ENCODE results near the gene GPR75. TPM values are rescaled to one million over a fixed set of nuclear protein-coding genes. Genes with fewer than 3 reads are reported as not detected.

The GPR75 gene
- 1 to 10 TPM; 1.9 to 2.6 TPM for total RNA-seq

DNA sequence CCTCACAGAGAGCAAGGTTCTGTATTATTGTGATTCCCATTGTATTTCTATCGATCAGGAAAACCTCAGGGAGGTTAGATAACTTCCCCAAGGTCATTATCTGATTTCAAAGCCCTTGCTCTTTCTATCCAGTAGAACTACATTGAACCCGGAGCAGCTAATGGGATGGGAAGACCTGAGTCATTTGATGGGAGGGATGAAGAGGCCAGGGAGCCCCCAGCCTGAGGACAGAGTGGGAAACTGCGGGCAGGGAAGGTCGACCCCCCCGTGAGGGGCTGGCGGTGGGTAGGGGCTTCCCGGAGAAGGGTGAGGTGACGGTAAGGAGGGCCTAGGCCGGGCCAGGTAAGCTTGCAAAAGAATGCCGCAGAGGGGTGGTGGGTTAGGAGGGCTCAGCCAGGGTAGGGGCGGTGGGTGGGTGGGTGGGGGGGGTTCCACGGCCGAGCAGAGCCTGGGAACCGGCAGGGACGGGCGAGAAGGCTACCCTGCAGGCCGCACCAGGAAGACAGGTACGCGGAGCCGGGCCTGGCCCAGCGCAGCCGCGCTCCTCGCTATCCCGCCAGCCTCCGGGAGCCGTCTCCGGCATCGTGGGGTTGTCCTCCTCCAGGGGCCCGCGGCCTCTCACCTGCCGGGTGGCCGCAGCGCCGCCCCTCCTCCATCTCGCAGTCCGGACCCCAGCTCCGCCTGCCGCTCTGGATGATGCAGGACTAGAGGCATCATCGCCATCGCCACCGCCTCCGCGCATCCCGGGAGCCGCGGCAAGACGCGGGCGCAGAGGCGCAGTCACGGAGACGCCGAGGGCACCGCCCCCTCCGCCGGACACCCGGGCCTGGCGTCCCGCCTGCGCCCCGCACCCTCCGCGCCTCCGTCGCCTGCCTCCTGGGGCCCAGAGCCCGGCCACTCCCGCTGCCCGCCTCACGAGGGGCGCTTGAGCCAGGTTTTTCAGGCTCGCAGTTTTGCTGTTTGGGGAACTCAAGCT lies at the start of gene GPR75:
TSS of gene GPR75 (minus strand) at position 762 of the 976 bp plus-strand sequence. CDS start 5,211 bp downstream, outside the sequence.
- Mint-ChIP-seq H3K27me3 (no peaks in the 10 kb centered on the region), H3K36me3 (ENCODE audit: low read depth) (peaks cover 7% of the 10 kb centered on the region)

DNA sequence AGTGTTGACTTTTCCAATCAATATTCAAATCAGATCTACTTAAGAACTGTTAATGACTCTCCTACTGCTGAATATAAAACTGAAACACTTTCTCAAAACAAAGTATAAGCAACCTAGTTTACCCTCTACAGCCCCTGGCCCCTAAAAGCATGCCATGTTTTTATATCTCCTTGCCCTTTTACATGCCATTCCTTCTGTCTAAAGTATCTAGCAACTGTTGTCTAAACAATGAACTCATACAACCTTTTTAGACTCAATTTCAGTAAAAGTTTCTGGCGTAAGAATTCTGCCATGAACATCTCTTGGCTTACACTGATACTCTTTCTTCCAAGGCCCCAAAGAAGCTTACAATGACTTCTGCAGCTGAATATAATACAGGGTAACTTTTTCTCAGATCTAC lies 47.8 kb upstream of the GPR75 start:
- ChIA-PET CTCF (no interaction called here), POLR2A (no interaction called here)
- H3K4me3 Mint-ChIP-seq = no peak overlapping the region
- H3K27me3 Mint-ChIP-seq = no peaks in the 10 kb centered on the region
- no peak overlapping the region for H3K27ac Mint-ChIP-seq
- no peaks in the 10 kb centered on the region for H3K9me3 Mint-ChIP-seq
- DNase-seq = no peak
- H3K36me3 Mint-ChIP-seq (ENCODE audit: low read depth) = peaks cover 41% of the 10 kb centered on the region
- no peaks in the 10 kb centered on the region for H3K4me1 Mint-ChIP-seq

More for the DNA sequence above, at the start of gene GPR75:
- H3K27ac Mint-ChIP-seq = no peak within 1 kb of the TSS
- ChIA-PET POLR2A (no interaction called here), CTCF (no interaction called here)
- H3K4me1 Mint-ChIP-seq = peaks cover 2% of the 10 kb centered on the region
- no peak for DNase-seq
- no peaks in the 10 kb centered on the region for H3K9me3 Mint-ChIP-seq
- no peak within 1 kb of the TSS for H3K4me3 Mint-ChIP-seq

DNA sequence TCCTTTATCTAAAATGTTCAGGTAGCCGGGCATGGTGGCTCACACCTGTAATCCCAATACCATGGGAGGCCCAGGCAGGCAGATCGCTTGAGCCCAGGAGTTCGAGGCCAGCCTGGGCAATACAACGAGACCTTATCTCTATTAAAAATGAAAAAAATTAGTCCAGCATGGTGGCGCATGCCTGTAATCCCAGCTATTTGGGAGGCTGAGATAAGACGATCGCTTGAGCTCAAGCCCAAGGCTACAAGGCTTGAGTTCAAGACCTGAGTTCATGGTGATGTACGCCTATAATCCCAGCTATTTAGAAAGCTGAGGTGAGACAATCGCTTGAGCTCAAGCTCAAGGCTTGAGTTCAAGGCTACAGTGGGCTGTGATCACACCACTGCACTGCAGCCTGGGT lies 45.6 kb upstream of the GPR75 start:
- Mint-ChIP-seq H3K36me3 (ENCODE audit: low read depth) (peaks cover 42% of the 10 kb centered on the region), H3K27me3 (no peaks in the 10 kb centered on the region), H3K4me3 (no peak overlapping the region), H3K4me1 (no peaks in the 10 kb centered on the region), H3K27ac (no peak overlapping the region), H3K9me3 (no peaks in the 10 kb centered on the region)
- no peak for DNase-seq
- ChIA-PET POLR2A (no interaction called here), CTCF (no interaction called here)

DNA sequence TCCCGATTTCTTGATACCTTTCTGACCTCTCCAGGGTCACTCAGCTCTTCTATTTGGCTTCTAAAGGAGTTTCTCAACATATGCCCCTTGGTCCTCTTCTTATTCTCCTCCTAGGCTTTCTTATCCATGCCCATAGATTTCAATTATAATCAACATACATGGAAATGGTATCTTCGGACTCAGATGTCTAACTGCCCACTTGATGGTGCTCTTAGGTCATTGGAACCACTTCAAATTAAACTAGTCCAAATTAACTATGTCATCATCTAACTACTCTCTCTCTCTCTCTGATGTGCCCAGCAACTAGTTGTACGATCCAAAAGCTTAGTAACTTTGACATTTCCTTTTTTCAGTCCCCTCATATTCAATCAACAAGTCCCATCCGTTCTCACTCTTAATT lies 43.2 kb upstream of the GPR75 start:
- no peak overlapping the region for H3K27ac Mint-ChIP-seq

DNA sequence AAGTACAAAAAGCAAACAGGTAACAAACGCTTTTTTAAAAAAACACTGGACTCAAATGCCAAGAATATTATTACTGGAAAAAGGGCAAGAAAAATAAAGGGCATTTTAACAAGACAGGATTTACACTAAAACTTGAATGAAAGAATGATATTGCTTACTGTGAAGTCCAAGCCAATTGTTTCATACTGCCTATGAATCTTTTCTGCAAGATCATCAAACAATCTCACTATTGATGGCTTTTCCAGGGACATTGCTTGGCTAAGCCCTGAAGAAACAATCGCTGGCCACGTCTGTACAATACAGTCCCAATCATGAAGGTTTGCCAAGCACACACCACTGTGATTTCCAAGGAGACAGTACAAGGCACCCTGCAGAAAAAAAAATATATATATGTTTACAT lies 41.4 kb upstream of the GPR75 start:
- CTCF ChIA-PET = interaction anchor here (0.5 kb wide), 1 partner anchor 1709 kb away, joined by 3 read pairs; no protein-coding TSS in a partner anchor
- POLR2A ChIA-PET = no interaction called here
- no peaks in the 10 kb centered on the region for H3K4me1 Mint-ChIP-seq
- H3K36me3 Mint-ChIP-seq (ENCODE audit: low read depth) = peaks cover 45% of the 10 kb centered on the region
- H3K27ac Mint-ChIP-seq = no peak overlapping the region
- H3K4me3 Mint-ChIP-seq = no peak overlapping the region
- no peaks in the 10 kb centered on the region for H3K9me3 Mint-ChIP-seq
- H3K27me3 Mint-ChIP-seq = no peaks in the 10 kb centered on the region
- DNase-seq = no peak

More for the DNA sequence above, 43.2 kb upstream of the GPR75 start:
- no peak for DNase-seq
- Mint-ChIP-seq H3K4me3 (no peak overlapping the region), H3K27me3 (no peaks in the 10 kb centered on the region), H3K9me3 (no peaks in the 10 kb centered on the region), H3K36me3 (ENCODE audit: low read depth) (peaks cover 47% of the 10 kb centered on the region), H3K4me1 (no peaks in the 10 kb centered on the region)
- CTCF ChIA-PET = no interaction called here
- POLR2A ChIA-PET = no interaction called here

DNA sequence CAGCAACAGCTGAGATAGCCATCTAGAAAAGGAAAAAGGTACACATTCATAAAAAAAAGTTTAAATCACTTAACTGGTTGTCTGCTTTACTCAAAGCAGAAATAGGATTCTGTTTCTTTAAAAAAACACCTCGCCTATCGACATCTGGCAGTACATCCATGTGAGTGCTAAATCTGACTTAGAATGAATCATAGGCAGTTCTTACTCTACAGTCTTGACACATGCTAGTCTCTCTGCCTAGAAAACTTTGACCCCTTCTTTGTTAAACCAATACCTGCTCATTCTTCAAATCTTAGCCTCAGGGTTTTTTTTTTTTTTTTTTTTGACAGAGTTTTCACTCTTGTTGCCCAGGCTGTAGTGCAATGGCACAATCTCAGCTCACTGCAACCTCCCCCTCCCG lies 37.1 kb upstream of the GPR75 start:
- Mint-ChIP-seq H3K9me3 (no peaks in the 10 kb centered on the region), H3K4me3 (no peak overlapping the region), H3K27ac (no peak overlapping the region), H3K4me1 (no peaks in the 10 kb centered on the region), H3K36me3 (ENCODE audit: low read depth) (peaks cover 51% of the 10 kb centered on the region), H3K27me3 (no peaks in the 10 kb centered on the region)
- DNase-seq = no peak
- ChIA-PET POLR2A (no interaction called here), CTCF (interaction anchor here (0.7 kb wide), 1 partner anchor 559 kb away, joined by 4 read pairs; no protein-coding TSS in a partner anchor)

DNA sequence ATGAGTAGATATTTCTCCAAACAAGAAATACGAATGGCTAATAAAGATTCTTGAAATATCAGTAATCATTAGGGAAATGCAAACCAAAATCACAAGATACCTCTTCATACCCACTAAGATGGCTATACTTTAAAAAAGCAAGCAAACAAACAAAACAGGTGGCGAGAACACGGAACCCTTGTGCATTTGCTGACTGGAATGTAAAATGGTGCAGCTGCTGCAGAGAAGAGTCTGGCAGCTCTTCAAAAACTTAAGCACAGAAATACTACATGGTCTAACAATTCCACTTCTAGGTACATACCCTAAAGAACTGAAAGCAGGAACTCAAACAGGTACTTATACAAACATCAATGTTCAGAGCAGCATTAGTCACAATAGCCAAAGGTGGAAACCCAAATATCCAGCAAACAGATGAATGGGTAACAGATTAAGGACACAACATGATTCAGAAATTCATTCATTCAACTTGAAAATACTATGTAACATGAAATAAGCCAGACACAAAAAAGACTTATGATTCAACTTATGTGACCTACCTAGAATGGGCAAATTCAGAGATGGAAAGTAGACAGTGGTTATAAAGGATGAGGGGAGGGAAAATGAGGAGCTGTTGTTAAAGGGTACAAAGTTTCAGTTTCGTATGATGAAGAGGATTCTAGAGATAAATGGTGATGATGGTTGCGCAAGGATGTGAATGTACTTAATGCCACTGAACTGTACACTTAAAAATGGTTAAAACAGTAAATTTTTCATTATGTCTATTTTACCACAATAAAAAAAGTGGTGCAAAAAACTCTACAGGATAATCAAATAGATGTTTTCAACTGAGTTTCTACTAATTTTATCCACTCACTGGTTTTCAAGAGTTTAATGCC lies 26.9 kb upstream of the GPR75 start:
- no peak for DNase-seq
- CTCF ChIA-PET = interaction anchor here (0.6 kb wide), 1 partner anchor 976 kb away, joined by 4 read pairs; no protein-coding TSS in a partner anchor
- peaks cover 72% of the 10 kb centered on the region for H3K36me3 Mint-ChIP-seq (ENCODE audit: low read depth)
- POLR2A ChIA-PET = no interaction called here
- no peaks in the 10 kb centered on the region for H3K27me3 Mint-ChIP-seq
- H3K4me1 Mint-ChIP-seq = peaks cover 11% of the 10 kb centered on the region
- H3K9me3 Mint-ChIP-seq = no peaks in the 10 kb centered on the region
- no peak overlapping the region for H3K27ac Mint-ChIP-seq
- no peak overlapping the region for H3K4me3 Mint-ChIP-seq

DNA sequence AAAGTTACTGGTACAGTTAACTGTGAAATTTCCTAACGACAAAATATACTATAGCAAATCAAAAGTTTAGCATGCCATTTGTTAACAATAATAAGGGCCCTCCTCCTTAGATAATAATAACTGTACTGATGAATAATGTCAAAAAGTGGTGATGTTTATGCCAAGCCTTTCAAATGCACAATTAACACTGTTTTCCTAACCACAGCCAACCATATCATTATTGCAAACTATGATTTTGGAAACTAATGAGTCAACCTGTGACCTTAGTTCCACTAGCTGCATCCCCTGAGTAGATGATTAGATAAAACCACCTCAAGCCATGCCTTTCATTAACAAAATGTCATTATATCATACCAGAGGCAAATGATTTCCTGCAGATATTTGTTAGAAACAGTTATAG lies 25.1 kb upstream of the GPR75 start:
- no peaks in the 10 kb centered on the region for H3K9me3 Mint-ChIP-seq
- no peak for DNase-seq
- H3K4me3 Mint-ChIP-seq = no peak overlapping the region
- no peaks in the 10 kb centered on the region for H3K27me3 Mint-ChIP-seq
- peaks cover 74% of the 10 kb centered on the region for H3K36me3 Mint-ChIP-seq (ENCODE audit: low read depth)
- H3K4me1 Mint-ChIP-seq = peaks cover 11% of the 10 kb centered on the region
- H3K27ac Mint-ChIP-seq = no peak overlapping the region
- CTCF ChIA-PET = interaction anchor here (1.0 kb wide), 1 partner anchor 9 kb away, joined by 4 read pairs; no protein-coding TSS in a partner anchor
- POLR2A ChIA-PET = no interaction called here

DNA sequence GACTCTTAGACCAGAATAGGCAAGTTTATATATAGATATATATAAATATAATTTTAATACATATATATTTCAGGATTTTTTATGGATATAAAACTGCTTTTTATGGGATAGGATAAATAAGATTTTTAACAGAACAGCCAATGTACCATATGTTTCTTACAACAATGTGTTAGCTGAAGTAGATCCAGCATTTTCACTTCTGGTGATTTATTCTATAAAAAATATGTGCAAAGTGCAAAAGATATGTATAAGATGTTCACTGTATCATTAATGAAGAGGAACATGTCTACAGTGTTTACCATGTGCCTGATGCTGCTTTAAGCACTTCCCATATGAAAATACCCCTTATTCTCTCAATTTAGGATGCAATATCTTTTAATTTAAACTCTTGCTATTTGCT lies 22.2 kb upstream of the GPR75 start:
- ChIA-PET CTCF (no interaction called here), POLR2A (no interaction called here)
- no peaks in the 10 kb centered on the region for H3K27me3 Mint-ChIP-seq
- no peak for DNase-seq
- no peak overlapping the region for H3K4me3 Mint-ChIP-seq
- no peak overlapping the region for H3K27ac Mint-ChIP-seq
- peaks cover 4% of the 10 kb centered on the region for H3K4me1 Mint-ChIP-seq
- H3K9me3 Mint-ChIP-seq = no peaks in the 10 kb centered on the region
- H3K36me3 Mint-ChIP-seq (ENCODE audit: low read depth) = peaks cover 62% of the 10 kb centered on the region

DNA sequence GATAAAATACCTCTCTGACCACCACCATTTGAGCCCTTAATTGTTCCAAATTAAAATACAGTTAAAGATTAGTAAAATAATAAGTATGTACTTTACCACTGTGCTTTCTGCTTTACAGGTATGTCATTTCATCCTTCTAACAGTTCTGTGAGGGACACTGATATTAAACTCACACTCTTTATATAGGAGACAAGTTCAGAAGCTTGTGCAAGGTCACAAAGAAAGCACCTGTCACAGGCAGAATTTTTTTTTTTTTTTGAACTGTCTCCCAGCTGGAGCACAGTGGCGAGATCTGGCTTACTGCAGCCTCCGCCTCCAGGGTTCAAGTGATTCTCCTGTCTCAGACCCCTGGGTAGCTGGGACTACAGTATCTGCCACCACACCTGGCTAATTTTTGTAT lies 21.6 kb upstream of the GPR75 start:
- POLR2A ChIA-PET = no interaction called here
- H3K36me3 Mint-ChIP-seq (ENCODE audit: low read depth) = peaks cover 55% of the 10 kb centered on the region
- H3K9me3 Mint-ChIP-seq = no peaks in the 10 kb centered on the region
- no peak for DNase-seq
- CTCF ChIA-PET = no interaction called here
- no peak overlapping the region for H3K27ac Mint-ChIP-seq
- no peak overlapping the region for H3K4me3 Mint-ChIP-seq
- H3K4me1 Mint-ChIP-seq = no peaks in the 10 kb centered on the region
- no peaks in the 10 kb centered on the region for H3K27me3 Mint-ChIP-seq

DNA sequence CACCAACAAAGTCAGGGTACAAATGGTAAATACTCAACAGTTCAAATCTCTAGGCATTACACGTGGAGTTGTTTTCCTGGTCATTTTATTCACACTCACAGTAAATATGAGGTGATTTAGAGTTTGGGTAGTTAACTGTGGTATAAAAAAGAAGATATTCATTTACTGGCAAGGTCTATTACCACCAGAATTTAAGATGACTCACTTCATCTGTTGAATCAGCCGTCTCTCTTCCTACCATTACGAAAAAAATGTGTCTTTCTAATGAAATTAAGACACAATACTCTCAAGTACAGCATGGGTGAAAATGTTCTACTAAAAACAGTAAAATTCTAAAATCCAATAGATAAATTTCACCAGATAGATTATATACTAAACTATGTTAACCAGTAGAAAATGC lies 21.0 kb upstream of the GPR75 start:
- no peaks in the 10 kb centered on the region for H3K27me3 Mint-ChIP-seq
- POLR2A ChIA-PET = no interaction called here
- CTCF ChIA-PET = no interaction called here
- H3K9me3 Mint-ChIP-seq = no peaks in the 10 kb centered on the region
- no peak overlapping the region for H3K4me3 Mint-ChIP-seq
- H3K4me1 Mint-ChIP-seq = no peaks in the 10 kb centered on the region
- H3K36me3 Mint-ChIP-seq (ENCODE audit: low read depth) = peaks cover 49% of the 10 kb centered on the region
- no peak for DNase-seq
- H3K27ac Mint-ChIP-seq = no peak overlapping the region

DNA sequence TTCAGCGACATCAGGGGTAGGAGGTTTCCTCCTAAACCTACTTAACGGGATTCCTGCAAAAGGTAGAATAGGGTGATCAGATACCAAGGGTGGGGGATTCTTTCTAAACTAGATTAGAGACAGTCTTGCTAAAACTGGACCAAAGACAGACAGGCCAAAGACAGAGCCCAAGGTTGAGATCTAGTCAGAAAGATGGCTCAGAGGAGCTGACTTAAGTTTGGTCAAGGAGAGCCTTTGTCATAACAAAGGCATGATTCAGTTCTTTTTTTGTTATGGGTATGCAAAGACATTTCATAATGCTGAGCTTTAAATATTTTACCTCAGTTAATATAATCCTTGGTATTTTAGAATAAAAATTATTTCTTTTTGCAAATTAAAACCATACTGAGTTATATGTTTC lies 17.8 kb upstream of the GPR75 start:
- ChIA-PET CTCF (interaction anchor here (0.6 kb wide), 2 partner anchors 293 to 1824 kb away, joined by 3 to 4 read pairs; no protein-coding TSS in a partner anchor), POLR2A (no interaction called here)
- DNase-seq = no peak
- no peak overlapping the region for H3K4me3 Mint-ChIP-seq
- H3K27me3 Mint-ChIP-seq = no peaks in the 10 kb centered on the region
- peaks cover 37% of the 10 kb centered on the region for H3K36me3 Mint-ChIP-seq (ENCODE audit: low read depth)
- H3K27ac Mint-ChIP-seq = peak overlapping the region; percentile 5
- no peaks in the 10 kb centered on the region for H3K9me3 Mint-ChIP-seq
- no peaks in the 10 kb centered on the region for H3K4me1 Mint-ChIP-seq

DNA sequence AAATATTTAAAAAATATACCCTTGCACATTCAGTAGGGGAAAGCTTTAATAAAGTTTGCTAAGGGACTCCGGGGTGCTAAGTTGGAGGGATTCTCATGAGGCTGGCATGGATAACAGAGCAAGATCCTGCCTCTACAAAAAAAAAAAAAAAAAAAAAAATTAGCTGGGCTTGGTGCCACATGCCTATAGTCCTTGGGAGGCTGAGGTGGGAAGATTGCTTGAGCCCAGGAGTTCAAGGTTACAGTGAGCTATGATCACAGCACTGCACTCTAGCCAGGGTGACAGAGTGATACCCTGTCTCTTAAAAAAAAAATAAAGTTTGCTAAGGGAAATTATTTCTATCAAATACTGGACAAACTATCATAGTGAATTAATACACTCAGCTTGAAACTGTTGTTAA lies 17.3 kb upstream of the GPR75 start:
- H3K36me3 Mint-ChIP-seq (ENCODE audit: low read depth) = peaks cover 34% of the 10 kb centered on the region

More for the DNA sequence above, 17.3 kb upstream of the GPR75 start:
- ChIA-PET POLR2A (no interaction called here), CTCF (interaction anchor here (0.6 kb wide), 2 partner anchors 294 to 1824 kb away, joined by 3 to 4 read pairs; no protein-coding TSS in a partner anchor)
- H3K4me3 Mint-ChIP-seq = no peak overlapping the region
- no peaks in the 10 kb centered on the region for H3K4me1 Mint-ChIP-seq
- H3K27ac Mint-ChIP-seq = no peak overlapping the region
- H3K9me3 Mint-ChIP-seq = no peaks in the 10 kb centered on the region
- H3K27me3 Mint-ChIP-seq = no peaks in the 10 kb centered on the region
- no peak for DNase-seq
